Measurements from ENCODE around the gene BEGAIN. TPM values are rescaled to one million over a fixed set of nuclear protein-coding genes. Genes with fewer than 3 reads are reported as not detected.
A peak's percentile ranks its signal among the peaks of the same experiment; 100 is the strongest.

The BEGAIN gene
- total and polyA plus RNA-seq, 5 experiments from 2014 or later, result 0.25 to 1.5 (median 0.84) TPM; not detected in 1

- Mint-ChIP-seq H3K27me3 (no peaks in the 10 kb centered on the region), H3K27ac (peak overlapping the region in 8 of 10 donors; percentile 2 to 89 (median 78)), H3K36me3 (no peaks in the 10 kb centered on the region), H3K4me1 (peaks cover 14 to 33% (median 31%) of the 10 kb centered on the region in 4 donors), H3K4me3 (peak overlapping the region in 9 of 10 donors; percentile 18 to 78 (median 42)), H3K9me3 (no peaks in the 10 kb centered on the region)
- DNase-seq, result no peak
- ATAC-seq, result no peak
- POLR2A ChIA-PET, result interaction anchor here (0.6 to 1.4 kb wide), 3 partner anchors 100 to 1773 kb away, joined by 3 to 7 read pairs (median 3); no protein-coding TSS in a partner anchor
These were observed 41.9 kb downstream of the BEGAIN start for GRCh38 chr14:100545359-100545758.

GRCh38 chr14:100544506-100545141 lies 42.6 kb downstream of the BEGAIN start:
- POLR2A ChIA-PET, result interaction anchor here (1.6 kb wide), 1 partner anchor 24 kb away, joined by 3 read pairs; no protein-coding TSS in a partner anchor
- DNase-seq (no peak), ATAC-seq (no peak)
- peak overlapping the region in 1 of 10 donors; percentile 89 for H3K27ac Mint-ChIP-seq
- H3K9me3 Mint-ChIP-seq, result no peaks in the 10 kb centered on the region
- peak overlapping the region in 1 of 10 donors; percentile 67 for H3K4me3 Mint-ChIP-seq
- no peaks in the 10 kb centered on the region for H3K36me3 Mint-ChIP-seq
- H3K4me1 Mint-ChIP-seq, result peaks cover 14 to 33% (median 31%) of the 10 kb centered on the region in 4 donors
- H3K27me3 Mint-ChIP-seq, result no peaks in the 10 kb centered on the region

- Mint-ChIP-seq H3K27ac (no peak overlapping the region), H3K36me3 (no peaks in the 10 kb centered on the region), H3K27me3 (no peaks in the 10 kb centered on the region), H3K4me3 (no peak overlapping the region), H3K9me3 (no peaks in the 10 kb centered on the region), H3K4me1 (peaks cover 11 to 31% (median 24%) of the 10 kb centered on the region in 4 donors)
- POLR2A ChIA-PET, result interaction anchor here (0.6 to 1.6 kb wide), 2 partner anchors 25 to 99 kb away, joined by 3 to 4 read pairs; no protein-coding TSS in a partner anchor
- DNase-seq (no peak), ATAC-seq (no peak)
These were observed 43.5 kb downstream of the BEGAIN start for GRCh38 chr14:100543471-100544455.

GRCh38 chr14:100542619-100543205 lies 44.5 kb downstream of the BEGAIN start:
- no peak for ATAC-seq
- no peaks in the 10 kb centered on the region for H3K9me3 Mint-ChIP-seq
- POLR2A ChIA-PET, result no interaction called here
- peaks cover 8 to 22% (median 14%) of the 10 kb centered on the region in 4 donors for H3K4me1 Mint-ChIP-seq
- H3K4me3 Mint-ChIP-seq, result no peak overlapping the region
- no peaks in the 10 kb centered on the region for H3K36me3 Mint-ChIP-seq
- no peak for DNase-seq
- H3K27me3 Mint-ChIP-seq, result no peaks in the 10 kb centered on the region
- H3K27ac Mint-ChIP-seq, result peak overlapping the region in 4 of 10 donors; percentile 31 to 59 (median 52)

GRCh38 chr14:100541621-100542560 lies 45.3 kb downstream of the BEGAIN start:
- H3K27me3 Mint-ChIP-seq, result no peaks in the 10 kb centered on the region
- no peaks in the 10 kb centered on the region for H3K36me3 Mint-ChIP-seq
- no peak for ATAC-seq
- H3K27ac Mint-ChIP-seq, result peak overlapping the region in 4 of 10 donors; percentile 16 to 69 (median 56)
- no peak overlapping the region for H3K4me3 Mint-ChIP-seq
- POLR2A ChIA-PET, result no interaction called here
- peak in 1 of 10 donors; percentile 1 for DNase-seq
- no peaks in the 10 kb centered on the region for H3K9me3 Mint-ChIP-seq
- H3K4me1 Mint-ChIP-seq, result peaks cover 5 to 14% (median 6%) of the 10 kb centered on the region in 4 donors

- H3K9me3 Mint-ChIP-seq, result no peaks in the 10 kb centered on the region
- no peak for ATAC-seq
- H3K4me1 Mint-ChIP-seq, result peaks cover 0 to 10% (median 4%) of the 10 kb centered on the region in 4 donors
- DNase-seq, result peak in 2 of 10 donors; percentile 3 to 55
- POLR2A ChIA-PET, result no interaction called here
- H3K36me3 Mint-ChIP-seq, result no peaks in the 10 kb centered on the region
- H3K27me3 Mint-ChIP-seq, result no peaks in the 10 kb centered on the region
- no peak overlapping the region for H3K4me3 Mint-ChIP-seq
- H3K27ac Mint-ChIP-seq, result no peak overlapping the region
These were observed 46.1 kb downstream of the BEGAIN start for GRCh38 chr14:100540926-100541620.

GRCh38 chr14:100540141-100540925 lies 46.9 kb downstream of the BEGAIN start:
- Mint-ChIP-seq H3K4me3 (no peak overlapping the region), H3K36me3 (no peaks in the 10 kb centered on the region), H3K4me1 (peaks cover 0 to 4% (median 1%) of the 10 kb centered on the region in 4 donors), H3K27me3 (no peaks in the 10 kb centered on the region), H3K9me3 (no peaks in the 10 kb centered on the region), H3K27ac (no peak overlapping the region)
- no peak for ATAC-seq
- peak in 2 of 10 donors; percentile 1 to 53 for DNase-seq
- POLR2A ChIA-PET, result no interaction called here

GRCh38 chr14:100539766-100540140 lies 47.5 kb downstream of the BEGAIN start:
- peaks cover 0 to 4% (median 0%) of the 10 kb centered on the region in 4 donors for H3K4me1 Mint-ChIP-seq
- no peaks in the 10 kb centered on the region for H3K36me3 Mint-ChIP-seq
- no peak overlapping the region for H3K4me3 Mint-ChIP-seq
- DNase-seq (peak in 1 of 10 donors; percentile 1), ATAC-seq (no peak)
- POLR2A ChIA-PET, result no interaction called here
- no peaks in the 10 kb centered on the region for H3K27me3 Mint-ChIP-seq
- H3K9me3 Mint-ChIP-seq, result no peaks in the 10 kb centered on the region
- H3K27ac Mint-ChIP-seq, result no peak overlapping the region

GRCh38 chr14:100539003-100539660 lies 48.1 kb downstream of the BEGAIN start:
- H3K27me3 Mint-ChIP-seq, result no peaks in the 10 kb centered on the region
- POLR2A ChIA-PET, result no interaction called here

GRCh38 chr14:100538351-100539002 lies 48.7 kb downstream of the BEGAIN start:
- DNase-seq, result peak in 4 of 10 donors; percentile 0 to 47 (median 4)
- no peaks in the 10 kb centered on the region for H3K27me3 Mint-ChIP-seq
- no peak overlapping the region for H3K27ac Mint-ChIP-seq
- POLR2A ChIA-PET, result no interaction called here
- no peak for ATAC-seq
- no peaks in the 10 kb centered on the region for H3K9me3 Mint-ChIP-seq
- peaks cover 0 to 4% (median 1%) of the 10 kb centered on the region in 4 donors for H3K4me1 Mint-ChIP-seq
- no peak overlapping the region for H3K4me3 Mint-ChIP-seq
- no peaks in the 10 kb centered on the region for H3K36me3 Mint-ChIP-seq

More at GRCh38 chr14:100539003-100539660, 48.1 kb downstream of the BEGAIN start:
- no peaks in the 10 kb centered on the region for H3K9me3 Mint-ChIP-seq
- H3K36me3 Mint-ChIP-seq, result no peaks in the 10 kb centered on the region
- H3K4me3 Mint-ChIP-seq, result no peak overlapping the region
- DNase-seq (peak in 3 of 10 donors; percentile 0 to 59 (median 2)), ATAC-seq (no peak)
- H3K27ac Mint-ChIP-seq, result no peak overlapping the region
- H3K4me1 Mint-ChIP-seq, result peaks cover 0 to 4% (median 0%) of the 10 kb centered on the region in 4 donors
